Keratinocyte (primary cell): ENCODE results near the gene ALB.

Experiments
- EZH2 ChIP-seq: IDR thresholded peaks from one replicate; pipeline ENCODE4 v1.6.1; 2012; ENCODE audit warnings: inconsistent platforms, mild to moderate bottlenecking, low read length, moderate library complexity
- TF ChIP-seq, protein P1 (sequence below), 3 experiments: IDR thresholded peaks in 1 of 3; conservative IDR thresholded peaks in 1 of 3; optimal IDR thresholded peaks in 1 of 3; 2 replicates in 2 of 3; 3 replicates in 1 of 3; pipeline versions ENCODE3 to v1.5.1; 2011; ENCODE audit warnings: low read length in 3 of 3, mild to moderate bottlenecking in 3 of 3, moderate library complexity in 2 of 3, control low read depth in 1 of 3, inconsistent platforms in 1 of 3; ENCODE audit not compliant: insufficient read depth in 2 of 3; ENCODE audit errors: extremely low read depth in 1 of 3

DNA sequence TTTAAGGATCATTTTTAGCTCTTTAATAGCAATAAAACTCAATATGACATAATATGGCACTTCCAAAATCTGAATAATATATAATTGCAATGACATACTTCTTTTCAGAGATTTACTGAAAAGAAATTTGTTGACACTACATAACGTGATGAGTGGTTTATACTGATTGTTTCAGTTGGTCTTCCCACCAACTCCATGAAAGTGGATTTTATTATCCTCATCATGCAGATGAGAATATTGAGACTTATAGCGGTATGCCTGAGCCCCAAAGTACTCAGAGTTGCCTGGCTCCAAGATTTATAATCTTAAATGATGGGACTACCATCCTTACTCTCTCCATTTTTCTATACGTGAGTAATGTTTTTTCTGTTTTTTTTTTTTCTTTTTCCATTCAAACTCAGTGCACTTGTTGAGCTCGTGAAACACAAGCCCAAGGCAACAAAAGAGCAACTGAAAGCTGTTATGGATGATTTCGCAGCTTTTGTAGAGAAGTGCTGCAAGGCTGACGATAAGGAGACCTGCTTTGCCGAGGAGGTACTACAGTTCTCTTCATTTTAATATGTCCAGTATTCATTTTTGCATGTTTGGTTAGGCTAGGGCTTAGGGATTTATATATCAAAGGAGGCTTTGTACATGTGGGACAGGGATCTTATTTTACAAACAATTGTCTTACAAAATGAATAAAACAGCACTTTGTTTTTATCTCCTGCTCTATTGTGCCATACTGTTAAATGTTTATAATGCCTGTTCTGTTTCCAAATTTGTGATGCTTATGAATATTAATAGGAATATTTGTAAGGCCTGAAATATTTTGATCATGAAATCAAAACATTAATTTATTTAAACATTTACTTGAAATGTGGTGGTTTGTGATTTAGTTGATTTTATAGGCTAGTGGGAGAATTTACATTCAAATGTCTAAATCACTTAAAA is 15.3 kb downstream of the ALB start:
- TF ChIP-seq EZH2: no peak
- TF ChIP-seq, protein P1, sequence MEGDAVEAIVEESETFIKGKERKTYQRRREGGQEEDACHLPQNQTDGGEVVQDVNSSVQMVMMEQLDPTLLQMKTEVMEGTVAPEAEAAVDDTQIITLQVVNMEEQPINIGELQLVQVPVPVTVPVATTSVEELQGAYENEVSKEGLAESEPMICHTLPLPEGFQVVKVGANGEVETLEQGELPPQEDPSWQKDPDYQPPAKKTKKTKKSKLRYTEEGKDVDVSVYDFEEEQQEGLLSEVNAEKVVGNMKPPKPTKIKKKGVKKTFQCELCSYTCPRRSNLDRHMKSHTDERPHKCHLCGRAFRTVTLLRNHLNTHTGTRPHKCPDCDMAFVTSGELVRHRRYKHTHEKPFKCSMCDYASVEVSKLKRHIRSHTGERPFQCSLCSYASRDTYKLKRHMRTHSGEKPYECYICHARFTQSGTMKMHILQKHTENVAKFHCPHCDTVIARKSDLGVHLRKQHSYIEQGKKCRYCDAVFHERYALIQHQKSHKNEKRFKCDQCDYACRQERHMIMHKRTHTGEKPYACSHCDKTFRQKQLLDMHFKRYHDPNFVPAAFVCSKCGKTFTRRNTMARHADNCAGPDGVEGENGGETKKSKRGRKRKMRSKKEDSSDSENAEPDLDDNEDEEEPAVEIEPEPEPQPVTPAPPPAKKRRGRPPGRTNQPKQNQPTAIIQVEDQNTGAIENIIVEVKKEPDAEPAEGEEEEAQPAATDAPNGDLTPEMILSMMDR (optimal IDR thresholded peaks at IDR 0.05 in 1 of 3, IDR thresholded peaks at IDR 0.05 in 1 of 3, conservative IDR thresholded peaks at IDR 0.05 in 1 of 3; ENCODE audit: extremely low read depth in 1 of 3, insufficient read depth in 2 of 3, low read length in 3 of 3): no peak
